ENCODE data around the gene CABCOCO1.
"Not testable (repeated sequence)": the region's sequence is repeated elsewhere in the genome, so short reads cannot be mapped to it uniquely, and the experiment has no call there.

Gene CABCOCO1

DNA sequence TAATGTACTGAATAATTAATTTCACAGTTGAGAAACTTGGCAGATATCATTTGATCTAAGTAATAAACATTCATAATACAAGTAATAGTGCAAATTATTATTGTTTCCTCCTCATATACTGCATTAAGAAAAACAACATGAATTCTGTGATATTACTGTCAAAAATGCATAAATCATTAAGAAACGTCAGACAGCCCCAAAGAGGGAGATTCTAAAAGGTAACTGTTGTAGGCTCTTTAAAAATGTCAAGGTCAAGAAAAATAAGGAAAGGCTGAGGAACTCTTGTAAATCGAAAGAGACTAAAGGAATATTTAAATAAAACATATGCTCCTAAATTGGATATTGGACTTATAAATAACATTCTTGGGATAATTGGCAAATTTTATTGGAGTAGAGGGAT lies 67.9 kb downstream of the CABCOCO1 start:
- no peak for DNase-seq (ENCODE audit: low read depth)

DNA sequence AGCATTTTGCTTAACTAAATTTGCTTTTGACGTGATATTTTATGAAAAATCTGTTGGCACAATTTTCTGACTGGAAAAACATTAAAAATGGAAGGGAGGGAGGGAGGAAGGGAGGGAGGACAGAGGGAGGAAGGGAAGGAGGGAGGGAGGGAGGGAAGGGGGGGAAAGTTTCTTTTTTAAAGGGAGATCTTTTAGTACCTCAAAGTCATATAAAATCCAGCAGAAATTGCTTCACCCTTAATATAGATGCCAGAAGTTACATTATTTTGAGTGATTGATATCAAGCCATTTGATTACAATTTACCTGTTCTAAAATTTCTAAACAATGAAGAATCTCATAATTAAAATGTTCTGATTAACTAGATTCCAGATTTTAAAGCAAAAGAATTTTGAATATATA lies 68.9 kb downstream of the CABCOCO1 start:
- no peak for TF ChIP-seq CTCF (IDR thresholded peaks at IDR 0.05; ENCODE audit: control insufficient read depth, extremely low read depth, insufficient read depth)
- DNase-seq (ENCODE audit: low read depth) = no peak
- no peak overlapping the region for H3K4me3 ChIP-seq (ENCODE audit: low read depth, low read length)

More for the DNA sequence above, 67.9 kb downstream of the CABCOCO1 start:
- no peak overlapping the region for H3K4me3 ChIP-seq (ENCODE audit: low read depth, low read length)
- TF ChIP-seq CTCF (IDR thresholded peaks at IDR 0.05; ENCODE audit: control insufficient read depth, extremely low read depth, insufficient read depth) = no peak

- DNase-seq (ENCODE audit: low read depth) = peak; percentile 93
- no peak for TF ChIP-seq CTCF (IDR thresholded peaks at IDR 0.05; ENCODE audit: control insufficient read depth, extremely low read depth, insufficient read depth)
- H3K4me3 ChIP-seq (ENCODE audit: low read depth, low read length) = no peak overlapping the region
Observed at GRCh38 chr10:61732629-61733278, 70.0 kb downstream of the CABCOCO1 start.

GRCh38 chr10:61733358-61733940 lies 70.7 kb downstream of the CABCOCO1 start:
- peak; percentile 66 for TF ChIP-seq CTCF (IDR thresholded peaks at IDR 0.05; ENCODE audit: control insufficient read depth, extremely low read depth, insufficient read depth)
- H3K4me3 ChIP-seq (ENCODE audit: low read depth, low read length) = no peak overlapping the region
- peak; percentile 77 for DNase-seq (ENCODE audit: low read depth)

GRCh38 chr10:61735882-61736281 lies 73.2 kb downstream of the CABCOCO1 start:
- no peak overlapping the region for H3K4me3 ChIP-seq (ENCODE audit: low read depth, low read length)
- TF ChIP-seq CTCF (IDR thresholded peaks at IDR 0.05; ENCODE audit: control insufficient read depth, extremely low read depth, insufficient read depth) = no peak
- DNase-seq (ENCODE audit: low read depth) = no peak

DNA sequence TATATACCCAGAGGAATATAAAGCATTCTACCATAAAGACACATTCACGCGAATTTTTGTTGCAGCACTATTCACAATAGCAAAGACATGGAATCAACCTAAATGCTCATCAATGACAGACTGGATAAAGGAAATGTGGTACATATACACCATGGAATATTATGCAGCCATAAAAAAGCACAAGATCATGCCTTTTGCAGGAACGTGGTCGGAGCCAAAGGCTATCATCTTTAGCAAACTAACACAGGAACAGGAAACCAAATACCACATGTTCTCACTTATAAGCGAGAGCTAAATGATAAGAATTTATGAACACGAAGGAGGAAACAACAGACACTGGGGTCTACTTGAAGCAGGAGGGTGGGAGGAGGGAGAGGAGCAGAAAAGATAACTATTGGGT lies 74.7 kb downstream of the CABCOCO1 start:
- not testable (repeated sequence) for DNase-seq (ENCODE audit: low read depth); H3K4me3 ChIP-seq (ENCODE audit: low read depth, low read length)

DNA sequence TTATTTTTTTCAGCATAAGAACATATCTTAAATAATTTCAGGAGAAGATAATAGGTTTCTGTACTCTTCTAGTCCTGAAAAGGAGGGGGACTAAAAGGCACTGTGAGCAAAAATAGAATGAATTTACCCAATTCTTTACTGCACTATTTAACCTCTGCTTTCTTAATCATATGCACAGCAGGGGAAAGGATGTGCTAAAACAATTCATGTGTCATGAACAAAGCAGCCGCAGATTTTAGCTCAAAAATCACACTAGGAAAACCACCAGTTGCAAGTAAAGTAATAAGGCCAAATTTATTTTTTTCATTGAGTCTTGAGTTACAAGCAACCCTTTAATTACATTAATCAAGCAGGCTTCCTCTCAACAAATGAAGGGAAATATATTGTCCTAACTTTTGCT lies 80.1 kb downstream of the CABCOCO1 start:
- no peak for TF ChIP-seq CTCF (IDR thresholded peaks at IDR 0.05; ENCODE audit: control insufficient read depth, extremely low read depth, insufficient read depth)
- no peak for DNase-seq (ENCODE audit: low read depth)
- H3K4me3 ChIP-seq (ENCODE audit: low read depth, low read length) = no peak overlapping the region

Measured in LNCaP clone FGC (cell line).